Measurements from ENCODE around the gene CD244. TPM values are rescaled to one million over a fixed set of nuclear protein-coding genes. Genes with fewer than 3 reads are reported as not detected.

CD244 gene
- total RNA-seq, 2 donors from 2014 or later, result 0.55 to 1.1 TPM

- H3K27ac ChIP-seq, result no peak overlapping the region
- DNase-seq (ENCODE audit: low spot score), result no peak
- no peaks in the 10 kb centered on the region for H3K36me3 ChIP-seq
- no peaks in the 10 kb centered on the region for H3K9me3 ChIP-seq
- no peaks in the 10 kb centered on the region for H3K27me3 ChIP-seq (replicated peaks; ENCODE audit: insufficient read depth)
- no peaks in the 10 kb centered on the region for H3K4me1 ChIP-seq (replicated peaks)
- no peak overlapping the region for H3K4me3 ChIP-seq
- intact Hi-C loops (cut with DNase I), result no loop called here
- WGBS, result 92% methylated on average over 3 of the region's 3 CpGs
- TF ChIP-seq POLR2AphosphoS5 (IDR thresholded peaks at IDR 0.05) (no peak), POLR2A (IDR thresholded peaks at IDR 0.05) (no peak), CTCF (IDR thresholded peaks at IDR 0.05) (no peak)
These were observed 54.4 kb downstream of the CD244 start for GRCh38 chr1:160808289-160808688.

- Histone ChIP-seq H3K9me3 (no peaks in the 10 kb centered on the region), H3K27me3 (replicated peaks; ENCODE audit: insufficient read depth) (no peaks in the 10 kb centered on the region), H3K4me3 (no peak overlapping the region), H3K4me1 (replicated peaks) (no peaks in the 10 kb centered on the region), H3K27ac (no peak overlapping the region), H3K36me3 (no peaks in the 10 kb centered on the region)
- WGBS, result 100% methylated on average over 2 of the region's 2 CpGs
- intact Hi-C loops (cut with DNase I), result no loop called here
- no peak for DNase-seq (ENCODE audit: low spot score)
- TF ChIP-seq CTCF (IDR thresholded peaks at IDR 0.05), result no peak
- TF ChIP-seq POLR2A (IDR thresholded peaks at IDR 0.05), result no peak
- TF ChIP-seq POLR2AphosphoS5 (IDR thresholded peaks at IDR 0.05), result no peak
These were observed 54.9 kb downstream of the CD244 start for GRCh38 chr1:160807738-160808137.

- TF ChIP-seq POLR2AphosphoS5 (IDR thresholded peaks at IDR 0.05) (no peak), CTCF (IDR thresholded peaks at IDR 0.05) (no peak), POLR2A (IDR thresholded peaks at IDR 0.05) (no peak)
- Histone ChIP-seq H3K27ac (no peak overlapping the region), H3K9me3 (no peaks in the 10 kb centered on the region), H3K4me3 (no peak overlapping the region), H3K4me1 (replicated peaks) (no peaks in the 10 kb centered on the region), H3K36me3 (no peaks in the 10 kb centered on the region), H3K27me3 (replicated peaks; ENCODE audit: insufficient read depth) (no peaks in the 10 kb centered on the region)
- intact Hi-C loops (cut with DNase I), result no loop called here
- no peak for DNase-seq (ENCODE audit: low spot score)
- 91% methylated on average over 3 of the region's 3 CpGs for WGBS
These were observed 55.4 kb downstream of the CD244 start for GRCh38 chr1:160807247-160807646.

- no peaks in the 10 kb centered on the region for H3K4me1 ChIP-seq (replicated peaks)
These were observed 55.9 kb downstream of the CD244 start for GRCh38 chr1:160806784-160807183.

More at GRCh38 chr1:160806784-160807183, 55.9 kb downstream of the CD244 start:
- H3K9me3 ChIP-seq, result no peaks in the 10 kb centered on the region
- no peak for DNase-seq (ENCODE audit: low spot score)
- H3K27me3 ChIP-seq (replicated peaks; ENCODE audit: insufficient read depth), result no peaks in the 10 kb centered on the region
- intact Hi-C loops (cut with DNase I), result no loop called here
- no peak overlapping the region for H3K4me3 ChIP-seq
- no peaks in the 10 kb centered on the region for H3K36me3 ChIP-seq
- H3K27ac ChIP-seq, result no peak overlapping the region
- TF ChIP-seq CTCF (IDR thresholded peaks at IDR 0.05), result no peak
- TF ChIP-seq POLR2AphosphoS5 (IDR thresholded peaks at IDR 0.05), result no peak
- TF ChIP-seq POLR2A (IDR thresholded peaks at IDR 0.05), result no peak
